ENCODE results near the gene PABPC1L. TPM values are rescaled to one million over a fixed set of nuclear protein-coding genes. Genes with fewer than 3 reads are reported as not detected.

PABPC1L gene
- total RNA-seq, 1 experiment from 2014 or later: 6.1 TPM

- DNase-seq (ENCODE audit: low read depth): peak; percentile 61
Measured at GRCh38 chr20:44900231-44900854, 9.5 kb upstream of the PABPC1L start.

- DNase-seq (ENCODE audit: low read depth): peak; percentile 62
Measured at GRCh38 chr20:44901974-44902373, 7.9 kb upstream of the PABPC1L start.

GRCh38 chr20:44904377-44904776 lies 5.5 kb upstream of the PABPC1L start:
- peak; percentile 16 for DNase-seq (ENCODE audit: low read depth)

GRCh38 chr20:44908987-44909871 lies 631 bp upstream of the PABPC1L start:
- peak; percentile 8 for DNase-seq (ENCODE audit: low read depth)

- DNase-seq (ENCODE audit: low read depth): peak; percentile 12
Measured at GRCh38 chr20:44910690-44911262, 916 bp downstream of the PABPC1L start.

GRCh38 chr20:44911264-44911921 lies 1.5 kb downstream of the PABPC1L start:
- DNase-seq (ENCODE audit: low read depth): peak; percentile 62

- no peak for DNase-seq (ENCODE audit: low read depth)
Measured at GRCh38 chr20:44912189-44912588, 2.3 kb downstream of the PABPC1L start.

- DNase-seq (ENCODE audit: low read depth): no peak
Measured at GRCh38 chr20:44914924-44915323, 5.1 kb downstream of the PABPC1L start.

- no peak for DNase-seq (ENCODE audit: low read depth)
Measured at GRCh38 chr20:44916586-44916985, 6.7 kb downstream of the PABPC1L start.

GRCh38 chr20:44917399-44917798 lies 7.5 kb downstream of the PABPC1L start:
- DNase-seq (ENCODE audit: low read depth): no peak

GRCh38 chr20:44918342-44918741 lies 8.5 kb downstream of the PABPC1L start:
- no peak for DNase-seq (ENCODE audit: low read depth)

- DNase-seq (ENCODE audit: low read depth): no peak
Measured at GRCh38 chr20:44918761-44919160, 8.9 kb downstream of the PABPC1L start.

- DNase-seq (ENCODE audit: low read depth): no peak
Measured at GRCh38 chr20:44921447-44921846, 11.6 kb downstream of the PABPC1L start.

GRCh38 chr20:44924541-44924940 lies 14.7 kb downstream of the PABPC1L start:
- no peak for DNase-seq (ENCODE audit: low read depth)

- no peak for DNase-seq (ENCODE audit: low read depth)
Measured at GRCh38 chr20:44928595-44928994, 18.7 kb downstream of the PABPC1L start.

- no peak for DNase-seq (ENCODE audit: low read depth)
Measured at GRCh38 chr20:44930517-44931168, 20.8 kb downstream of the PABPC1L start.

- DNase-seq (ENCODE audit: low read depth): peak; percentile 84
Measured at GRCh38 chr20:44931911-44932310, 22.1 kb downstream of the PABPC1L start.

- no peak for DNase-seq (ENCODE audit: low read depth)
Measured at GRCh38 chr20:44932916-44933315, 23.1 kb downstream of the PABPC1L start.

- DNase-seq (ENCODE audit: low read depth): no peak
Measured at GRCh38 chr20:44936510-44936909, 26.6 kb downstream of the PABPC1L start.

- no peak for DNase-seq (ENCODE audit: low read depth)
Measured at GRCh38 chr20:44938637-44939036, 28.8 kb downstream of the PABPC1L start.

GRCh38 chr20:44941120-44941691 lies 31.3 kb downstream of the PABPC1L start:
- DNase-seq (ENCODE audit: low read depth): no peak

All from M059J (cell line).